Glutamatergic neuron (in vitro differentiated cells): ENCODE measurements around the gene SPON1. TPM values are rescaled to one million over a fixed set of nuclear protein-coding genes. Genes with fewer than 3 reads are reported as not detected.
"Not testable (repeated sequence)": the region's sequence is repeated elsewhere in the genome, so short reads cannot be mapped to it uniquely, and the experiment has no call there.

ENCODE experiments used
- DNase-seq: peaks from one replicate; pipeline ENCODE4 v3.0.0; 2022
- H3K27ac Mint-ChIP-seq: one replicate; pipeline ENCODE4 v1.8.0; 2020; ENCODE audit warnings: mild to moderate bottlenecking, mixed read lengths, inconsistent platforms; ENCODE audit not compliant: unreplicated experiment
- H3K27me3 Mint-ChIP-seq: one replicate; pipeline ENCODE4 v1.8.0; 2020; ENCODE audit warnings: mild to moderate bottlenecking, moderate library complexity, mixed read lengths, inconsistent platforms; ENCODE audit not compliant: unreplicated experiment
- H3K36me3 Mint-ChIP-seq: one replicate; pipeline ENCODE4 v1.8.0; 2020; ENCODE audit warnings: mild to moderate bottlenecking, mixed read lengths, inconsistent platforms; ENCODE audit not compliant: unreplicated experiment
- H3K4me1 Mint-ChIP-seq: one replicate; pipeline ENCODE4 v1.8.0; 2020; ENCODE audit warnings: mild to moderate bottlenecking, low read depth, mixed read lengths, inconsistent platforms; ENCODE audit not compliant: unreplicated experiment
- H3K4me3 Mint-ChIP-seq: one replicate; pipeline ENCODE4 v1.8.0; 2020; ENCODE audit warnings: mild to moderate bottlenecking, mixed read lengths, inconsistent platforms; ENCODE audit not compliant: unreplicated experiment
- H3K9me3 Mint-ChIP-seq: one replicate; pipeline ENCODE4 v1.8.0; 2020; ENCODE audit warnings: mild to moderate bottlenecking, moderate library complexity, mixed read lengths, inconsistent platforms; ENCODE audit not compliant: unreplicated experiment
- total RNA-seq: library from RNA; stranded (reverse); fragmentation: NEBNext Ultra II Directional; extraction: Animal tissue kit (Norgen Biotek cat#: 25700); gene quantifications from one replicate; pipeline ENCODE4 v1.2.1, GENCODE V29; 2021; ENCODE audit not compliant: unreplicated experiment
- TF ChIP-seq, protein P1 (sequence below): fragments of 200-600 bp; sonication (generic); IDR thresholded peaks from one replicate; pipeline ENCODE4 v1.5.0; 2021; ENCODE audit not compliant: partially characterized antibody, unreplicated experiment

Gene SPON1
- total RNA-seq, 1 donor from 2014 or later = 0.81 TPM

DNA sequence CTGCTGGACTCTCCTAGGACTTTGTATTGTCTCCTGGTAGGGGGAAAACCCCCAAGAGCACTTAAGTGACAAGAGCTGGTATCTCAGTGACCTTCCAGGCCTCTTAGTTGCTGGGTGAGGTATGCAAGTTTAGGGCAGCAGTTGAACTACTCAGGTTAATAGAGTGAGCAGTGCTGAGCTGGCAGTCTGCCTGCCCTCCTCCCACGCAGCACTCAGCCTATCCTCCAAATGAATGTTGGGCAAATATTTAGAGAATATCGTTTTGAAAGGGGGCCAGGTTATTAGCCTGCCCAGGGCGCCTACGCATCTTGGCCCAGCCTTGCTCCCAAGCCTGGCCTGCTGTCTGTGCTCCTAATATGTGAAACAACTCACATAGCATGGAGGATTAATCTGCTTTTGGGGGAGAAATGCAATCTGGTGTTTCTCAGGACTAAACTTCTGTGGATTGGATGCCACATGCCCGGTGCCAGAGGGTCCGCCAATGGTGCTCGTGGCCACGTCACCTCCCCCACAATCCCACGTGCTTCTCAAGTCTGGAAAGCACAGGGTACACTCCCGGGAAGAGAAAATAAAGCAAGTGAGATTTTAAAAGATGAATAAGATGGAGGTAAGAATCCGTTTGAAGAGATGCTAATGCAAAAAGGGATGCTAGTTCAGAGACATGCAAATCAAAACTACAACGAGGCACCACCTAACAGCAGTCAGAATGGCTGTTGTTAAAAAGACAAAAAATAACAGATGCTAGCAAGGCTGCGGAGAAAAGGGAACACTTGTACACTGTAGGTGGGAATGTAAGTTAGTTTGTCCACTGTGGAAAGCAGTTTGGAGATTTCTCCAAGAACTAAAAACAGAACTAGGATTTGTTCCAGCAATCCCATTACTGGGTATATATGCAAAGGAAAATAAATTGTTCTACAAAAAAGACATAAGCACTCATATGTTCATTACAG lies 67.7 kb downstream of the SPON1 start:
- no peak overlapping the region for H3K4me3 Mint-ChIP-seq
- H3K9me3 Mint-ChIP-seq = no peaks in the 10 kb centered on the region
- TF ChIP-seq, protein P1, sequence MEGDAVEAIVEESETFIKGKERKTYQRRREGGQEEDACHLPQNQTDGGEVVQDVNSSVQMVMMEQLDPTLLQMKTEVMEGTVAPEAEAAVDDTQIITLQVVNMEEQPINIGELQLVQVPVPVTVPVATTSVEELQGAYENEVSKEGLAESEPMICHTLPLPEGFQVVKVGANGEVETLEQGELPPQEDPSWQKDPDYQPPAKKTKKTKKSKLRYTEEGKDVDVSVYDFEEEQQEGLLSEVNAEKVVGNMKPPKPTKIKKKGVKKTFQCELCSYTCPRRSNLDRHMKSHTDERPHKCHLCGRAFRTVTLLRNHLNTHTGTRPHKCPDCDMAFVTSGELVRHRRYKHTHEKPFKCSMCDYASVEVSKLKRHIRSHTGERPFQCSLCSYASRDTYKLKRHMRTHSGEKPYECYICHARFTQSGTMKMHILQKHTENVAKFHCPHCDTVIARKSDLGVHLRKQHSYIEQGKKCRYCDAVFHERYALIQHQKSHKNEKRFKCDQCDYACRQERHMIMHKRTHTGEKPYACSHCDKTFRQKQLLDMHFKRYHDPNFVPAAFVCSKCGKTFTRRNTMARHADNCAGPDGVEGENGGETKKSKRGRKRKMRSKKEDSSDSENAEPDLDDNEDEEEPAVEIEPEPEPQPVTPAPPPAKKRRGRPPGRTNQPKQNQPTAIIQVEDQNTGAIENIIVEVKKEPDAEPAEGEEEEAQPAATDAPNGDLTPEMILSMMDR = no peak
- peaks cover 3% of the 10 kb centered on the region for H3K27me3 Mint-ChIP-seq
- no peaks in the 10 kb centered on the region for H3K36me3 Mint-ChIP-seq
- H3K27ac Mint-ChIP-seq = no peak overlapping the region
- peaks cover 3% of the 10 kb centered on the region for H3K4me1 Mint-ChIP-seq
- DNase-seq = no peak

DNA sequence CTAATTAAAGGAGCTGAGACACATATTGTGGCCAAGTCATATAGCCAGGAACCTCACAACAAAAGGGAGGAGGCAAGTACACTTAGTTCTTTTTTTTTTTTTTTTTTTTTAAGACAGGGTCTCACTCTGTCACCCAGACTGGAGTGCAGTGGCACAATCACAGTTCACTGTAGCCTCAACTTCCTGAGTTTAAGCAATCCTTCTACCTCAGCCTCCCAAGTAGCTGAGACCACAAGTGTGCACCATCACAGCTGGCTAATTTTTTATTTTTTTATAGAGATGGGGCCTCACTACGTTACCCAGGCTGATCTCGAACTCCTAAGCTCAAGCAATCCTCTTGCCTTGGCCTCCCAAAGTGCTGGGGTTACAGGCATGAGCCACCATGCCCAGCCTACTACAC lies 73.0 kb downstream of the SPON1 start:
- not testable (repeated sequence) for DNase-seq, H3K27me3 Mint-ChIP-seq, H3K4me1 Mint-ChIP-seq, H3K36me3 Mint-ChIP-seq, H3K27ac Mint-ChIP-seq, H3K4me3 Mint-ChIP-seq, H3K9me3 Mint-ChIP-seq

DNA sequence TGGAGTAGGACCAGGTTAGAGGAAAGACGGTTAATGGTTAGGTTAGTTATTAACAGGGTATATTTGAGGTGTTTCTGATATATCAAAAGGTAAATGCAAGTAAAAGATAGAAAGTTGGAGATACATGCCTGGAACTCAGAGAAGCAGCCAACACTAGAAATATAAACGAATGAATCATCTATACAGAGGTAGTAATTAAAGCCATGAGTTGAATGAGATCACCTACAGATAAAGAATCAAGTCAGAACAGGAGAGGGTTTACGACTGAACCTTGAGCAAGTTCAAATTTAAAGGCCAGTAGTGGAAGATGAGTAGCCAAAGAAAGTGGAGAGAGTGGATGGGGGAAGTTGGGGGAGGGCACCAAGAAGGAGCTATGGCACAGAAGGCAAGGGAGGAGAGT lies 73.9 kb downstream of the SPON1 start:
- no peak for DNase-seq
- Mint-ChIP-seq H3K27ac (no peak overlapping the region), H3K9me3 (no peaks in the 10 kb centered on the region), H3K36me3 (no peaks in the 10 kb centered on the region), H3K4me3 (no peak overlapping the region), H3K27me3 (peaks cover 2% of the 10 kb centered on the region), H3K4me1 (no peaks in the 10 kb centered on the region)
- TF ChIP-seq, protein P1 = no peak

DNA sequence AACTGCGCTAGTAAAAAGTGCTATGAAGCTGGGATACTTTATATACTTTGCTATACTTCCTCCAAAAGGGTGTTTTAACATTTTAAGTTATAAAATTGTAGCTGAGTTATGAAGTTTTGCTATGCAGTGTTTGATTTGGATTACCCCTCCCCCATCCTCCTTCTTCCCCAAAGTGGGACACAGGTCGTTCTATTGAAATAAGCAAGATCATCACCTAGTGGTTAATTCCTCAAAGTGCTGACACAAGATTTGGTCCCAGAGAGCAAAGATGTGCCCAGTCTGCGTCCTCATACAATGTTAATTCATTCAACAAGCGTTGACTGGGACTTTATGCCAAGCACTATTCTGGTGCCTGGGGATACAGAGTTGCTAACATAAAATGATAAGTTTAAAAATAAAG lies 78.5 kb downstream of the SPON1 start:
- TF ChIP-seq, protein P1 = no peak
- H3K27ac Mint-ChIP-seq = no peak overlapping the region
- H3K27me3 Mint-ChIP-seq = no peaks in the 10 kb centered on the region
- no peak for DNase-seq
- no peaks in the 10 kb centered on the region for H3K4me1 Mint-ChIP-seq
- H3K36me3 Mint-ChIP-seq = no peaks in the 10 kb centered on the region
- no peaks in the 10 kb centered on the region for H3K9me3 Mint-ChIP-seq
- H3K4me3 Mint-ChIP-seq = no peak overlapping the region

DNA sequence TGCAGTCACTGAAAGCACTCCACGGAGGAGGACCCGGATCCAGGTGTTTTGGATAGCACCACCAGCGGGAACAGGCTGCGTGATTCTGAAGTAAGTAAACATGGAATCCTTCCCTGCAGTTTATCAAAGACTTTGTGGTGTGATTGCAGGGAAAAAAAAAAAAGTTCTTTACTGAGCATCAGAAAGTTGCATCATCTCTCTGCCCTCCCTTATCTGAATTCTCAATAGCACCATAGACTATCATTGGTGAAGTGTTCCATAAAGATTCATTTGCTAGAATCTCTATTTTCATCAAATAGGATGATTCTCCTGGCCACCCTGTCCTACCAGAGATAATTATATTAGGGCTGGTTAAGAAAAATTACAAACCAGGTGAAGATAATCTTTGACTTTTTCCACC lies 79.0 kb downstream of the SPON1 start:
- H3K27ac Mint-ChIP-seq = no peak overlapping the region
- H3K27me3 Mint-ChIP-seq = no peaks in the 10 kb centered on the region
- H3K9me3 Mint-ChIP-seq = no peaks in the 10 kb centered on the region
- H3K36me3 Mint-ChIP-seq = no peaks in the 10 kb centered on the region
- DNase-seq = no peak
- TF ChIP-seq, protein P1 = no peak
- H3K4me3 Mint-ChIP-seq = no peak overlapping the region
- H3K4me1 Mint-ChIP-seq = no peaks in the 10 kb centered on the region
